HEK293T (cell line): ENCODE data around the gene GNAQ.

Experiments used
- CTCF ChIA-PET: fragments of 350-600 bp; formaldehyde crosslinking; extraction: SDS; loops from one replicate; lab custom pipeline; 2021; ENCODE audit warnings: antibody characterized with exemption, inconsistent platforms; lab: Yijun Ruan, JAX
- POLR2A ChIA-PET: fragments of 350-600 bp; formaldehyde crosslinking; extraction: SDS; loops from one replicate; lab custom pipeline; 2020; ENCODE audit warnings: antibody characterized with exemption, inconsistent platforms; lab: Yijun Ruan, JAX
- DNase-seq: peaks from one replicate; pipeline ENCODE4 v3.0.0; 2012; ENCODE audit warnings: mixed read lengths; ENCODE audit errors: extremely low spot score
- ARNT ChIP-seq: fragments of 450-650 bp; IDR thresholded peaks from 2 replicates; pipeline ENCODE4 v1.6.1; 2017; ENCODE audit warnings: mild to moderate bottlenecking
- BHLHE40 ChIP-seq: fragments of 450-650 bp; IDR thresholded peaks from 2 replicates; pipeline ENCODE4 v1.6.1; 2016; ENCODE audit warnings: mild to moderate bottlenecking, moderate library complexity, borderline replicate concordance
- CTBP1 ChIP-seq: fragments of 450-650 bp; IDR thresholded peaks from 2 replicates; pipeline ENCODE4 v1.6.1; 2016; ENCODE audit warnings: borderline replicate concordance
- ELF4 ChIP-seq: fragments of 450-650 bp; IDR thresholded peaks from 2 replicates; pipeline ENCODE4 v1.6.1; 2017; ENCODE audit warnings: antibody characterized with exemption
- FOXA1 ChIP-seq: fragments of 450-650 bp; IDR thresholded peaks from 2 replicates; pipeline ENCODE4 v1.6.1; 2016; ENCODE audit warnings: mild to moderate bottlenecking
- FOXK2 ChIP-seq: fragments of 450-650 bp; IDR thresholded peaks from 2 replicates; pipeline ENCODE4 v1.6.1; 2016; ENCODE audit warnings: mild to moderate bottlenecking
- FOXM1 ChIP-seq: fragments of 450-650 bp; IDR thresholded peaks from 2 replicates; pipeline ENCODE4 v1.6.1; 2017; ENCODE audit warnings: mild to moderate bottlenecking, borderline replicate concordance
- HDGF ChIP-seq: fragments of 450-650 bp; IDR thresholded peaks from 2 replicates; pipeline ENCODE4 v1.6.1; 2017; ENCODE audit warnings: antibody characterized with exemption, borderline replicate concordance
- L3MBTL2 ChIP-seq: fragments of 450-650 bp; conservative IDR thresholded peaks from 2 replicates; pipeline ENCODE4 v1.6.1; 2016; ENCODE audit warnings: mild to moderate bottlenecking
- LEF1 ChIP-seq: fragments of 450-650 bp; IDR thresholded peaks from 2 replicates; pipeline ENCODE4 v1.6.1; 2017; ENCODE audit warnings: mild to moderate bottlenecking, borderline replicate concordance
- NFRKB ChIP-seq: fragments of 450-650 bp; IDR thresholded peaks from 2 replicates; pipeline ENCODE4 v1.6.1; 2016; ENCODE audit warnings: mild to moderate bottlenecking, moderate library complexity
- SP1 ChIP-seq: fragments of 450-650 bp; IDR thresholded peaks from 2 replicates; pipeline ENCODE4 v1.6.1; 2017
- SUZ12 ChIP-seq: fragments of 450-650 bp; IDR thresholded peaks from 2 replicates; pipeline ENCODE4 v1.6.1; 2016; ENCODE audit warnings: mild to moderate bottlenecking
- TARDBP ChIP-seq: fragments of 450-650 bp; IDR thresholded peaks from 2 replicates; pipeline ENCODE4 v1.6.1; 2016
- ZNF384 ChIP-seq: fragments of 450-650 bp; IDR thresholded peaks from 2 replicates; pipeline ENCODE4 v1.6.1; 2016
- TF ChIP-seq, protein P1 (sequence below): fragments of 450-650 bp; IDR thresholded peaks from 2 replicates; pipeline ENCODE4 v1.6.1; 2016

The GNAQ gene

GRCh38 chr9:77841739-77842386 lies 189.7 kb downstream of the GNAQ start:
- POLR2A ChIA-PET = no interaction called here
- CTCF ChIA-PET = interaction anchor here (1.1 kb wide), 1 partner anchor 408 kb away, joined by 3 read pairs; no protein-coding TSS in a partner anchor
- TF ChIP-seq BHLHE40 (no peak), FOXM1 (no peak), ARNT (no peak), ELF4 (no peak), NFRKB (no peak)
- DNase-seq = no peak

DNA sequence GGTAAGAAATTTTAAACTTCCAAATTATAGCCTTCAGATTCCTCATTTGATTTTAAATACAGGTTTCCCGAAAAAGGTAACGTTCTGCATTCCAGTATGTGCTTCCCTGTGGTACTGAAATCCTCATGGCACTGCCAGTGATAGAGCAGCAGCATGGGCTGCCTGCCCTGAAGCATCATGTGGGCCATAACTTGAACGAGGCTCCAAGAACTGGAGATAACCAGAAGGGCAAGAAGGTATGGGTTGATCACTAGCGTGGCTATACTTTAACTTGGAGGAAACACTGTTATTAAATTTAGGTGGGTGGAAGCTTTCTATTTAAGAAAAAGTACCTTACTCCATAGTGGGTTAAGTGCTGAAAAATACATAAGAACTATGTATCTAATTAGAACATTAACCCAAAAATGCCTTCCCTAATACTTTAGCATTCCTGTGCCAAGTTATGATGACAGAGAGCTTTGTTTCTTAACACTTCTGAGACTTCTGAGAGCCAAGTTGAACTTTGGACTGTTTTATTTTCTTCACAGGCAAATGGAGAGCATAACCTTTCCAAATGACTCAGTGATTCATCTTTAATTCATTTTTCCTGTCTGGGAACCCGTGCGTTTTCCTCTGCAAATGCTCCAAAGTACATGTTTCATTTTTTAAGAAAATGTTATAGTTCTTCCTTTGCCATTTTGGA lies 192.0 kb downstream of the GNAQ start:
- no peak for TF ChIP-seq L3MBTL2
- TF ChIP-seq SP1 = no peak
- no peak for TF ChIP-seq NFRKB
- no peak for TF ChIP-seq BHLHE40
- no peak for TF ChIP-seq SUZ12
- TF ChIP-seq FOXA1 = no peak
- TF ChIP-seq TARDBP = no peak
- no peak for TF ChIP-seq FOXM1
- TF ChIP-seq ELF4 = no peak
- no peak for TF ChIP-seq ZNF384
- DNase-seq = no peak
- POLR2A ChIA-PET = no interaction called here
- CTCF ChIA-PET = no interaction called here

DNA sequence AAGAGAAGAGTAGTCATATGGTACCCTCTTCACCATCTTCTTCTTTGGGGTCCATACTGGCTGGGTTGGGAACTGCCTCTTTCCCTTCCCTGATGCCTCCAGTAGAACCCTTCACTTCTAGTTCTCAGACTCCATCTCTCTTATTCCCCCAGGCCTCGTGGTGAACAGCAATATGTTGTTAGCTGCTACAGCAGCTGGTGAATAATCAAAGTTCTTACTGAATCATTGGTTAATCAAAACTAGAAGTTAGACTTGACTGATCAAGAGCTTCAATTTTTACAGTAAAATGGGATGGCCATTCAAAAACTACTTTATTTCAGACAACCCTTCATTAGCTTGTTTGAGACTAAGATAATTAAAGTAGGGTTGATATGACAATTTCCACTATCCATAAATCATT lies 192.6 kb downstream of the GNAQ start:
- no peak for DNase-seq
- no peak for TF ChIP-seq HDGF
- no peak for TF ChIP-seq FOXM1
- no peak for TF ChIP-seq L3MBTL2
- TF ChIP-seq CTBP1 = no peak
- TF ChIP-seq LEF1 = no peak
- TF ChIP-seq ZNF384 = no peak
- TF ChIP-seq, protein P1, sequence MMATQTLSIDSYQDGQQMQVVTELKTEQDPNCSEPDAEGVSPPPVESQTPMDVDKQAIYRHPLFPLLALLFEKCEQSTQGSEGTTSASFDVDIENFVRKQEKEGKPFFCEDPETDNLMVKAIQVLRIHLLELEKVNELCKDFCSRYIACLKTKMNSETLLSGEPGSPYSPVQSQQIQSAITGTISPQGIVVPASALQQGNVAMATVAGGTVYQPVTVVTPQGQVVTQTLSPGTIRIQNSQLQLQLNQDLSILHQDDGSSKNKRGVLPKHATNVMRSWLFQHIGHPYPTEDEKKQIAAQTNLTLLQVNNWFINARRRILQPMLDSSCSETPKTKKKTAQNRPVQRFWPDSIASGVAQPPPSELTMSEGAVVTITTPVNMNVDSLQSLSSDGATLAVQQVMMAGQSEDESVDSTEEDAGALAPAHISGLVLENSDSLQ = no peak
- TF ChIP-seq SUZ12 = no peak
- no peak for TF ChIP-seq TARDBP
- ChIA-PET POLR2A (no interaction called here), CTCF (no interaction called here)

DNA sequence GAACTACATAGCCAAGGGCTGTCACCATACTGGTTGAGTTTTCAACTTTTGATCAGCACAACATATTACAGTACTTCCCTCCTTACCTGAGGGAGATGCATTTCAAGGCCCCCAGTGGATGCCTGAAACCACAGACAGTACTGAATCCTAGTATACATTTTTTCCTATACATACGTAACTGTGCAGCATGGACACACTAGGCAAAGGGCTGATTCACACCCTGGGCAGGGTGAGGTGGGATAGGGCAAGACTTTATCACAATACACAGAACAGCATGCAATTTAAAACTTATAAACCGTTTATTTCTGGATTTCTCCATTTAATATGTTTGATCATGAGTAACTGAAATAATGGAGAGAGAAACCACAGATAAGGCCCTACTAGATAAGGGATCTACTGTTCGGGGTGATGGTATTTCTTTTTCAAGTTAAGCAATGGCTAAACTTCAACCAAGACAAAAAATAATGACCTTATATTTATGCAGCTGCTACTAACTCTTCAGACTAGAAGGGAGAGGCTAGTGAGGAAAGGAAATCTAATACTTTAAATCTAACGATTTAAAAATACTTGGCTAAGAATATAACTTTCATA lies 196.6 kb downstream of the GNAQ start:
- ChIA-PET POLR2A (no interaction called here), CTCF (interaction anchor here (0.5 kb wide), 1 partner anchor 927 kb away, joined by 3 read pairs; no protein-coding TSS in a partner anchor)
- TF ChIP-seq L3MBTL2 (no peak), BHLHE40 (no peak), FOXK2 (no peak), NFRKB (no peak), ELF4 (no peak), TARDBP (no peak), ZNF384 (no peak), SP1 (no peak), HDGF (no peak), LEF1 (no peak), SUZ12 (no peak), FOXM1 (no peak), CTBP1 (no peak), FOXA1 (no peak), ARNT (no peak)
- TF ChIP-seq, protein P1 = no peak
- DNase-seq = no peak

- ChIA-PET POLR2A (no interaction called here), CTCF (no interaction called here)
- TF ChIP-seq SUZ12 (no peak), ELF4 (no peak), L3MBTL2 (no peak), FOXM1 (no peak), ARNT (no peak), BHLHE40 (no peak), LEF1 (no peak), ZNF384 (no peak)
- TF ChIP-seq, protein P1 = no peak
- DNase-seq = no peak
Measured at GRCh38 chr9:77833561-77834429, 197.8 kb downstream of the GNAQ start.
